GM12878 (cell line): ENCODE data around the gene TMEM131L. TPM values are rescaled to one million over a fixed set of nuclear protein-coding genes. Genes with fewer than 3 reads are reported as not detected.

Experiments used
- ATAC-seq: fragments of 200-7000 bp; cut with Tn5 transposase; 3 replicates; pipeline ENCODE4 v1.9.1; 2020; ENCODE audit warnings: mild to moderate bottlenecking, moderate library complexity
- BruUV-seq: library from RNA; stranded (reverse); fragments of 400-500 nt; replicated peaks from 2 replicates; lab custom pipeline; 2021; lab: Mats Ljungman, UMichigan
- CTCF ChIA-PET: fragments of 300-600 bp; sonication (Branson Sonifier 250); formaldehyde crosslinking; extraction: SDS; loops from one replicate; lab custom pipeline; 2021; ENCODE audit warnings: inconsistent platforms; lab: Yijun Ruan, JAX
- POLR2A ChIA-PET: fragments of 350-600 bp; formaldehyde crosslinking; extraction: SDS; loops from one replicate; lab custom pipeline; 2021; ENCODE audit warnings: inconsistent platforms; lab: Charles Lee
- RAD21 ChIA-PET: fragments of 300-600 bp; sonication (Branson Sonifier 250); formaldehyde crosslinking; loops from one replicate; lab custom pipeline; 2023; ENCODE audit warnings: antibody characterized with exemption; ENCODE audit not compliant: unreplicated experiment; lab: Charles Lee
- SMC1A ChIA-PET: fragments of 300-600 bp; sonication (Branson Sonifier 250); formaldehyde crosslinking; loops from one replicate; lab custom pipeline; 2023; ENCODE audit not compliant: unreplicated experiment, uncharacterized antibody; lab: Charles Lee
- DNase-seq: peaks from one replicate; pipeline ENCODE4 v3.0.0-alpha.2; 2011; ENCODE audit warnings: low read depth, low spot score
- FAIRE-seq: peaks from 3 replicates; lab custom pipeline; 2011; peaks lifted over from hg19 to GRCh38; lab: Jason Lieb, UNC
- H2AFZ ChIP-seq: 2 replicates; pipeline ENCODE4 v1.6.0; 2011; ENCODE audit warnings: low read depth, low read length, control low read depth; ENCODE audit not compliant: control insufficient read depth
- H3K27ac ChIP-seq: 2 replicates; pipeline ENCODE4 v1.5.1; 2011; ENCODE audit warnings: control low read depth; ENCODE audit not compliant: control insufficient read depth, insufficient read depth
- H3K27me3 ChIP-seq, 2 experiments: replicated peaks in 1 of 2; 2 replicates each; pipeline versions ENCODE4 v1.6.0 to v1.6.1; 2011; ENCODE audit warnings: low read length in 1 of 2; ENCODE audit not compliant: control insufficient read depth in 2 of 2, insufficient read depth in 2 of 2
- H3K36me3 ChIP-seq, 2 experiments: 2 replicates each; pipeline ENCODE4 v1.5.1; 2011; ENCODE audit warnings: low read length in 1 of 2; ENCODE audit not compliant: control insufficient read depth in 2 of 2, insufficient read depth in 2 of 2
- H3K4me1 ChIP-seq: 2 replicates; pipeline ENCODE4 v1.6.1; 2011; ENCODE audit warnings: mild to moderate bottlenecking, low read length, moderate library complexity, mixed read lengths; ENCODE audit not compliant: control insufficient read depth, insufficient read depth
- H3K4me2 ChIP-seq: 2 replicates; pipeline ENCODE4 v1.6.0; 2011; ENCODE audit warnings: control low read depth; ENCODE audit not compliant: control insufficient read depth, insufficient read depth
- H3K4me3 ChIP-seq: fragments of 200-600 bp; sonication (generic); 2 replicates; pipeline ENCODE4 v1.5.1; 2016
- H3K79me2 ChIP-seq: 2 replicates; pipeline ENCODE4 v1.6.0; 2011; ENCODE audit warnings: low read length; ENCODE audit not compliant: control insufficient read depth, insufficient read depth
- H3K9ac ChIP-seq: 2 replicates; pipeline ENCODE4 v1.8.0; 2011; ENCODE audit warnings: low read length, control low read depth, mixed read lengths; ENCODE audit not compliant: control insufficient read depth, insufficient read depth
- H3K9me3 ChIP-seq: replicated peaks from 3 replicates; pipeline ENCODE4 v1.5.1; 2011; ENCODE audit warnings: mild to moderate bottlenecking, low read length; ENCODE audit not compliant: control insufficient read depth, insufficient read depth
- H4K20me1 ChIP-seq: 2 replicates; pipeline ENCODE4 v1.6.0; 2011; ENCODE audit not compliant: control insufficient read depth, insufficient read depth
- NRF1 ChIP-seq: conservative IDR thresholded peaks from 2 replicates; pipeline ENCODE4 v1.6.1; 2011; ENCODE audit warnings: mild to moderate bottlenecking, low read depth, low read length, improper control_type of control experiment
- RUNX3 ChIP-seq: IDR thresholded peaks from 2 replicates; pipeline ENCODE4 v1.6.1; 2012; ENCODE audit warnings: low read length, inconsistent platforms
- ZNF217 ChIP-seq: fragments of 450-650 bp; IDR thresholded peaks from 2 replicates; pipeline ENCODE4 v1.6.1; 2017; ENCODE audit warnings: antibody characterized with exemption, mild to moderate bottlenecking
- WGBS: methylation state at CpG from one replicate; pipeline ENCODE4 v1.1.6; 2016; ENCODE audit warnings: low lambda C conversion rate; ENCODE audit not compliant: insufficient replicate concordance, insufficient coverage; ENCODE audit errors: missing lambda C conversion rate; 5-methylcytosine and 5-hydroxymethylcytosine counted together
- in situ Hi-C: fragments of 300-500 bp; cut with MboI; formaldehyde crosslinking; loops from 9 replicates; pipeline ENCODE4 v1.14.3; 2018; ENCODE audit warnings: mixed read lengths
- intact Hi-C: fragments of 100-400 bp; cut with micrococcal nuclease; formaldehyde crosslinking; loops from one replicate; pipeline ENCODE4 v1.14.2; 2022; ENCODE audit not compliant: unreplicated experiment
- polyA plus RNA-seq, 11 experiments: library from polyadenylated mRNA; depleted of rRNA in 4 of 11; unstranded in 6 of 11; stranded (reverse) in 5 of 11; fragments of >200 nt; fragmentation: Nextera tagmentation in 4 of 11; fragmentation: Illumina TruSeq in 1 of 11; extraction: Ambion mirVana in 4 of 11; extraction: Trizol in 1 of 11; gene quantifications; 1 replicate in 1 of 11; 2 replicates in 10 of 11; pipeline versions ENCODE4 v1.2.1 to v1.2.3, GENCODE V29; 2011 to 2016; ENCODE audit warnings: inconsistent platforms in 2 of 11, missing spikeins in 2 of 11, low read depth in 1 of 11
- total RNA-seq, 4 experiments: library from RNA; depleted of rRNA in 3 of 4; stranded (reverse); fragments of >200 nt in 3 of 4; fragmentation: Illumina TruSeq in 1 of 4; extraction: Trizol in 1 of 4; gene quantifications; 2 replicates each; pipeline versions ENCODE4 v1.2.1 to v1.2.3, GENCODE V29; 2013 to 2021
- TF ChIP-seq, protein P1 (sequence below): fragments of 450-650 bp; IDR thresholded peaks from 2 replicates; pipeline ENCODE4 v1.6.1; 2017; ENCODE audit warnings: mild to moderate bottlenecking, low read depth, inconsistent platforms; ENCODE audit not compliant: poor library complexity, severe bottlenecking
- TF ChIP-seq, protein P2 (sequence below): fragments of 150-350 bp; IDR thresholded peaks from 2 replicates; pipeline ENCODE4 v1.6.1; 2014; ENCODE audit warnings: mild to moderate bottlenecking, low read depth, low read length

Gene TMEM131L
- total and polyA plus RNA-seq, 10 of the 15 experiments (the other 5 are each of a cell fraction or from before 2014, with no cell fraction given): 8.5 to 101 (median 74.4) TPM

DNA sequence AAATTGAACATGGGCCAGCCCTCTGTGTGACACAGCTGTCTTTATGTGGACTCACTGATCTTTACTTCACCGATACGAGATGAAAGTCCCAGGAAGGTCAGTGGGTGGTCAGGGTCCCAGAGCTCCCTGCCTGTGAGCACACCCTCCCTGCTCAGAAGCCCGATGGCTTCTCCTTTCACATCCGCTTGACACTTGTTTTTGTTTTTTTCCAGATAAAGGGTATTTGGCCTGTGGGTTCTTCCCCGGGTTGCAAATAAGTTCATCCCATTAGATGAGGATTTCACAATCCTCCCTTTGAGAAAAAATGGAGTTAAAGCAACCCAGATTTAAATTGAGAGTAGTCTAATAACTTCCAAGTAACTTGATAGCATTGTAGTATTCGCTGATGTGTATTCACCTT is 169.7 kb downstream of the TMEM131L start:
- 0 out of 2 replicates have a peak, but pooled peaks cover 3% of the 10 kb centered on the region for H4K20me1 ChIP-seq
- in situ Hi-C loops: no loop called here
- ChIA-PET CTCF (interaction anchor here (1.0 to 4.4 kb wide), 4 partner anchors 8 to 294 kb away, joined by 3 to 22 read pairs (median 3); no protein-coding TSS in a partner anchor), POLR2A (no interaction called here), SMC1A (interaction anchor here (0.8 to 0.9 kb wide), 2 partner anchors 19 to 113 kb away, joined by 3 to 4 read pairs; no protein-coding TSS in a partner anchor), RAD21 (interaction anchor here (1.1 kb wide), 1 partner anchor 290 kb away, joined by 3 read pairs; no protein-coding TSS in a partner anchor)
- H3K4me1 ChIP-seq: no peaks in the 10 kb centered on the region
- H3K27ac ChIP-seq: no peak overlapping the region
- WGBS: 98% methylated on average over 6 of the region's 6 CpGs
- H3K4me3 ChIP-seq: no peak overlapping the region
- TF ChIP-seq, protein P1, sequence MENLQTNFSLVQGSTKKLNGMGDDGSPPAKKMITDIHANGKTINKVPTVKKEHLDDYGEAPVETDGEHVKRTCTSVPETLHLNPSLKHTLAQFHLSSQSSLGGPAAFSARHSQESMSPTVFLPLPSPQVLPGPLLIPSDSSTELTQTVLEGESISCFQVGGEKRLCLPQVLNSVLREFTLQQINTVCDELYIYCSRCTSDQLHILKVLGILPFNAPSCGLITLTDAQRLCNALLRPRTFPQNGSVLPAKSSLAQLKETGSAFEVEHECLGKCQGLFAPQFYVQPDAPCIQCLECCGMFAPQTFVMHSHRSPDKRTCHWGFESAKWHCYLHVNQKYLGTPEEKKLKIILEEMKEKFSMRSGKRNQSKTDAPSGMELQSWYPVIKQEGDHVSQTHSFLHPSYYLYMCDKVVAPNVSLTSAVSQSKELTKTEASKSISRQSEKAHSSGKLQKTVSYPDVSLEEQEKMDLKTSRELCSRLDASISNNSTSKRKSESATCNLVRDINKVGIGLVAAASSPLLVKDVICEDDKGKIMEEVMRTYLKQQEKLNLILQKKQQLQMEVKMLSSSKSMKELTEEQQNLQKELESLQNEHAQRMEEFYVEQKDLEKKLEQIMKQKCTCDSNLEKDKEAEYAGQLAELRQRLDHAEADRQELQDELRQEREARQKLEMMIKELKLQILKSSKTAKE: no peak
- TF ChIP-seq, protein P2, sequence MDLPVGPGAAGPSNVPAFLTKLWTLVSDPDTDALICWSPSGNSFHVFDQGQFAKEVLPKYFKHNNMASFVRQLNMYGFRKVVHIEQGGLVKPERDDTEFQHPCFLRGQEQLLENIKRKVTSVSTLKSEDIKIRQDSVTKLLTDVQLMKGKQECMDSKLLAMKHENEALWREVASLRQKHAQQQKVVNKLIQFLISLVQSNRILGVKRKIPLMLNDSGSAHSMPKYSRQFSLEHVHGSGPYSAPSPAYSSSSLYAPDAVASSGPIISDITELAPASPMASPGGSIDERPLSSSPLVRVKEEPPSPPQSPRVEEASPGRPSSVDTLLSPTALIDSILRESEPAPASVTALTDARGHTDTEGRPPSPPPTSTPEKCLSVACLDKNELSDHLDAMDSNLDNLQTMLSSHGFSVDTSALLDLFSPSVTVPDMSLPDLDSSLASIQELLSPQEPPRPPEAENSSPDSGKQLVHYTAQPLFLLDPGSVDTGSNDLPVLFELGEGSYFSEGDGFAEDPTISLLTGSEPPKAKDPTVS: no peak
- TF ChIP-seq RUNX3: no peak
- no peak for TF ChIP-seq NRF1
- no peak for TF ChIP-seq ZNF217
- no peak overlapping the region for H3K9ac ChIP-seq
- no peaks in the 10 kb centered on the region for H3K79me2 ChIP-seq
- intact Hi-C loops: no loop called here
- no TSS peak for BruUV-seq
- H3K27me3 ChIP-seq: no peaks in the 10 kb centered on the region
- no peak for FAIRE-seq
- peaks cover 36 to 40% of the 10 kb centered on the region in 2 experiments for H3K36me3 ChIP-seq
- no peak overlapping the region for H3K4me2 ChIP-seq
- no peak for ATAC-seq
- no peak for DNase-seq
- no peaks in the 10 kb centered on the region for H3K9me3 ChIP-seq
- no peak overlapping the region for H2AFZ ChIP-seq
